K562 (cell line): ENCODE measurements around the gene RPS6KA4. TPM values are rescaled to one million over a fixed set of nuclear protein-coding genes. Genes with fewer than 3 reads are reported as not detected.

Experiments used
- ATAC-seq: fragments of 200-7000 bp; cut with Tn5 transposase; 3 replicates; pipeline ENCODE4 v1.9.1; 2020; ENCODE audit warnings: moderate library complexity
- BruUV-seq: library from RNA; stranded (reverse); fragments of 400-500 nt; replicated peaks from 2 replicates; lab custom pipeline; 2021; lab: Mats Ljungman, UMichigan
- CTCF ChIA-PET: fragments of 300-600 bp; formaldehyde crosslinking; extraction: SDS; loops from one replicate; lab custom pipeline; 2021; ENCODE audit warnings: low intra/inter-chr PET ratio; lab: Yijun Ruan, JAX
- POLR2A ChIA-PET: fragments of 300-600, 350-650 bp; sonication (Branson Sonifier 250); formaldehyde crosslinking; extraction: SDS; loops from one replicate; lab custom pipeline; 2021; ENCODE audit warnings: antibody characterized with exemption, inconsistent platforms; lab: Yijun Ruan, JAX
- DNase-seq, 4 experiments: peaks; one replicate each; pipeline versions ENCODE4 v3.0.0 to v3.0.0-alpha.2; 2011 to 2018; ENCODE audit warnings: low spot score in 3 of 4, mixed read lengths in 3 of 4; ENCODE audit errors: extremely low read depth in 1 of 4
- FAIRE-seq: peaks from 2 replicates; lab custom pipeline; 2011; peaks lifted over from hg19 to GRCh38; lab: Jason Lieb, UNC
- H2AFZ ChIP-seq: 2 replicates; pipeline ENCODE4 v1.6.0; 2011; ENCODE audit warnings: low read depth, low read length, control low read depth, inconsistent platforms
- H3K27ac ChIP-seq: fragments of 200-600 bp; 3 replicates; pipeline ENCODE4 v1.8.0; 2011; ENCODE audit warnings: low read depth, mild to moderate bottlenecking, control low read depth, inconsistent platforms, low read length, moderate library complexity, mixed read lengths; ENCODE audit errors: extremely low read depth
- H3K27me3 ChIP-seq, 2 experiments: fragments of 300-600 bp in 1 of 2; 2 replicates in 1 of 2; 3 replicates in 1 of 2; pipeline versions ENCODE4 v1.6.0 to v1.8.0; 2011; ENCODE audit warnings: inconsistent platforms in 2 of 2, low read length in 2 of 2, mild to moderate bottlenecking in 1 of 2, mixed read lengths in 1 of 2, moderate library complexity in 1 of 2; ENCODE audit not compliant: control insufficient read depth in 2 of 2, insufficient read depth in 2 of 2
- H3K36me3 ChIP-seq: fragments of 300-600 bp; 3 replicates; pipeline ENCODE4 v1.8.0; 2011; ENCODE audit warnings: mild to moderate bottlenecking, low read length, inconsistent platforms; ENCODE audit not compliant: control insufficient read depth, insufficient read depth
- H3K4me1 ChIP-seq, 2 experiments: fragments of 200-600 bp in 1 of 2; replicated peaks in 1 of 2; 2 replicates in 1 of 2; 3 replicates in 1 of 2; pipeline versions ENCODE4 v1.5.1 to v1.8.0; 2011; ENCODE audit warnings: inconsistent platforms in 2 of 2, low read length in 2 of 2, mild to moderate bottlenecking in 1 of 2, mixed read lengths in 1 of 2, moderate library complexity in 1 of 2; ENCODE audit not compliant: control insufficient read depth in 2 of 2, insufficient read depth in 2 of 2
- H3K4me2 ChIP-seq: 2 replicates; pipeline ENCODE4 v1.6.1; 2011; ENCODE audit warnings: low read length, control low read depth, inconsistent platforms, mixed read lengths; ENCODE audit not compliant: insufficient read depth
- H3K4me3 ChIP-seq: fragments of 200-600 bp; sonication (generic), shearing (Covaris generic); 2 replicates; pipeline ENCODE4 v1.5.1; 2016; ENCODE audit warnings: control low read depth, inconsistent platforms
- H3K79me2 ChIP-seq: fragments of 200-600 bp; 3 replicates; pipeline ENCODE4 v1.8.0; 2011; ENCODE audit warnings: low read length, inconsistent platforms; ENCODE audit not compliant: control insufficient read depth, insufficient read depth
- H3K9ac ChIP-seq, 2 experiments: 2 replicates each; pipeline versions ENCODE4 v1.6.0 to v1.6.1; 2011; ENCODE audit warnings: low read depth in 2 of 2, low read length in 2 of 2, control low read depth in 1 of 2, inconsistent platforms in 1 of 2, mild to moderate bottlenecking in 1 of 2, mixed read lengths in 1 of 2; ENCODE audit not compliant: insufficient read depth in 1 of 2
- H3K9me1 ChIP-seq: one replicate; pipeline ENCODE4 v1.6.0; 2011; ENCODE audit warnings: inconsistent platforms, mild to moderate bottlenecking, low read length, moderate library complexity; ENCODE audit not compliant: control insufficient read depth, insufficient read depth
- H3K9me3 ChIP-seq: replicated peaks from 2 replicates; pipeline ENCODE4 v1.5.1; 2011; ENCODE audit warnings: low read depth, low read length, inconsistent platforms; ENCODE audit not compliant: control insufficient read depth, insufficient read depth
- H4K20me1 ChIP-seq: replicated peaks from 2 replicates; pipeline ENCODE4 v1.6.1; 2011; ENCODE audit warnings: low read length, inconsistent platforms, mixed read lengths; ENCODE audit not compliant: control insufficient read depth, insufficient read depth
- FUS ChIP-seq: fragments of 200-400 bp; formaldehyde crosslinking; optimal IDR thresholded peaks from 2 replicates; pipeline ENCODE3; 2017; ENCODE audit warnings: low read depth, low read length
- POLR2G ChIP-seq: fragments of 200-400 bp; formaldehyde crosslinking; IDR thresholded peaks from 2 replicates; pipeline ENCODE4 v1.6.1; 2017; ENCODE audit warnings: low read depth, mild to moderate bottlenecking, antibody characterized with exemption, low read length, moderate library complexity
- RBFOX2 ChIP-seq: fragments of 200-400 bp; formaldehyde crosslinking; IDR thresholded peaks from 2 replicates; pipeline ENCODE4 v1.6.1; 2017; ENCODE audit warnings: low read depth, mild to moderate bottlenecking, low read length, moderate library complexity
- RBM22 ChIP-seq: fragments of 200-400 bp; formaldehyde crosslinking; IDR thresholded peaks from 2 replicates; pipeline ENCODE4 v1.6.1; 2018; ENCODE audit warnings: low read length, low read depth; ENCODE audit not compliant: poor library complexity, severe bottlenecking
- SOX6 ChIP-seq: fragments of 450-650 bp; IDR thresholded peaks from 2 replicates; pipeline ENCODE4 v1.6.1; 2014; ENCODE audit warnings: mild to moderate bottlenecking
- WGBS: fragments of 100-300 bp; shearing (Covaris generic); methylation state at CpG from one replicate; pipeline ENCODE4 v1.1.6; 2016; ENCODE audit warnings: low coverage, mixed read lengths; ENCODE audit not compliant: insufficient coverage; ENCODE audit errors: missing lambda C conversion rate; 5-methylcytosine and 5-hydroxymethylcytosine counted together
- in situ Hi-C: fragments of 300-500 bp; cut with MboI; formaldehyde crosslinking; loops from 4 replicates; pipeline ENCODE4 v1.15.0; 2018; ENCODE audit warnings: inconsistent platforms, mixed read lengths
- intact Hi-C: fragments of 100-400 bp; cut with micrococcal nuclease; formaldehyde crosslinking; loops from 2 replicates; pipeline ENCODE4 v1.14.2; 2022
- polyA plus RNA-seq, 8 experiments: library from polyadenylated mRNA; depleted of rRNA in 4 of 8; stranded (reverse) in 5 of 8; unstranded in 3 of 8; fragments of >200 nt; fragmentation: Nextera tagmentation in 2 of 8; fragmentation: Illumina TruSeq in 1 of 8; extraction: Ambion mirVana in 2 of 8; extraction: Trizol in 1 of 8; gene quantifications; 2 replicates each; pipeline versions ENCODE4 v1.2.1 to v1.2.3, GENCODE V29; 2011 to 2014; ENCODE audit warnings: inconsistent platforms in 1 of 8, missing spikeins in 1 of 8
- total RNA-seq, 7 experiments: library from RNA; depleted of rRNA in 6 of 7; stranded (reverse); fragments of >200 nt in 6 of 7; fragmentation: Illumina TruSeq in 2 of 7; extraction: Trizol in 2 of 7; gene quantifications; 2 replicates each; pipeline versions ENCODE4 v1.2.1 to v1.2.3, GENCODE V29; 2011 to 2021; ENCODE audit warnings: low replicate concordance in 1 of 7

The RPS6KA4 gene
- total and polyA plus RNA-seq, 9 of the 15 experiments (the other 6 are each of a cell fraction or from before 2014, with no cell fraction given): 0.15 to 23.8 (median 9.8) TPM

DNA sequence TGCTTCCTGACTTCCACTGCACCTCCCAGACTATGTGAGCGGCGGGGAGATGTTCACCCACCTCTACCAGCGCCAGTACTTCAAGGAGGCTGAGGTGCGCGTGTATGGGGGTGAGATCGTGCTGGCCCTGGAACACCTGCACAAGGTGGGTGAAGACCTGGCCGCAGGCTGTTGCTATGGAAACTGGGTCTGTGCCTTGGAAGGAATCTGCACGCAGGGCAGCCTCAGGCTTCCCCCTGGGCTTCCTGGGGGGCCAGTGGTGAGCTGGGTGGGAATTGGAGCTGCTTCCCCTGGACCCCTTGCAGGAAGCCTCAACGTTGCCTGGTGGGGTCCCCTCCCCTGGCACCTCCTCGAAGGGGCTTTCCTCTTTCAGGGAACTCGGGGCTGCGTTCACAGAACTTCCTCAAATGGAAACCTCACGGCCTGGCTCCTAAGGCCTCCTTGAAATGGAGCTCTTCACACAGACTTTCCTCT is 1.5 kb downstream of the RPS6KA4 start:
- Histone ChIP-seq H2AFZ (no peak overlapping the region), H3K79me2 (peaks cover 23% of the 10 kb centered on the region), H3K9me1 (peaks cover 3% of the 10 kb centered on the region), H3K4me3 (no peak overlapping the region), H4K20me1 (no peaks in the 10 kb centered on the region), H3K27ac (no peak overlapping the region), H3K9me3 (no peaks in the 10 kb centered on the region), H3K4me2 (no peak overlapping the region), H3K9ac (peak overlapping the region in 1 of 2 experiments; percentile 41; a peak in 2 of 4 replicates), H3K36me3 (peaks cover 51% of the 10 kb centered on the region; the same call in 2 of the 3 replicates), H3K27me3 (no peaks in the 10 kb centered on the region), H3K4me1 (peaks cover 32 to 48% of the 10 kb centered on the region in 2 experiments)
- 86% methylated on average over 13 of the region's 13 CpGs for WGBS
- ChIA-PET POLR2A (interaction anchor here (0.6 to 0.8 kb wide), 2 partner anchors 9 to 154 kb away, joined by 3 to 4 read pairs; no protein-coding TSS in a partner anchor), CTCF (interaction anchor here (0.7 kb wide), 1 partner anchor 290 kb away, joined by 4 read pairs; no protein-coding TSS in a partner anchor)
- no TSS peak for BruUV-seq
- TF ChIP-seq RBFOX2: 0 out of 2 replicates have a peak, but pooled peaks have one; percentile 21
- no peak for TF ChIP-seq FUS
- intact Hi-C loops: no loop called here
- in situ Hi-C loops: no loop called here
- no peak for FAIRE-seq
- DNase-seq: no peak
- no peak for ATAC-seq

DNA sequence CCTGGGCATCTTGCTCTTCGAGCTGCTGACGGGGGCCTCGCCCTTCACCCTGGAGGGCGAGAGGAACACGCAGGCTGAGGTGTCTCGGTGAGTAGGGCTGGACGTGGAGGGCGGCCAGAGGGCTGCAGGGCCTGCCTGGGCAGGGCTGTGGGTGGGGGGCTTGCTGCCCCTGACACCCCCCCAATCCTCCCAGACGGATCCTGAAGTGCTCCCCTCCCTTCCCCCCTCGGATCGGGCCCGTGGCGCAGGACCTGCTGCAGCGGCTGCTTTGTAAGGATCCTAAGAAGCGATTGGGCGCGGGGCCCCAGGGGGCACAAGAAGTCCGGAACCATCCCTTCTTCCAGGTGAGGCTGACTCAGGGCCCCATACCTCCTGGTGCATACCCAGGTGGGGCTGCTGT is 2.7 kb downstream of the RPS6KA4 start:
- no TSS peak for BruUV-seq
- FAIRE-seq: no peak
- no peak overlapping the region for H3K4me2 ChIP-seq
- H2AFZ ChIP-seq: no peak overlapping the region
- ATAC-seq: no peak
- no peak overlapping the region for H3K9ac ChIP-seq
- no peak overlapping the region for H3K4me3 ChIP-seq
- H3K79me2 ChIP-seq: peaks cover 21% of the 10 kb centered on the region
- peaks cover 59% of the 10 kb centered on the region; the same call in 2 of the 3 replicates for H3K36me3 ChIP-seq
- in situ Hi-C loops (no loop called here), intact Hi-C loops (no loop called here)
- no peaks in the 10 kb centered on the region for H4K20me1 ChIP-seq
- peaks cover 23 to 40% of the 10 kb centered on the region in 2 experiments for H3K4me1 ChIP-seq
- no peaks in the 10 kb centered on the region for H3K9me3 ChIP-seq
- peaks cover 2% of the 10 kb centered on the region for H3K9me1 ChIP-seq
- H3K27ac ChIP-seq: no peak overlapping the region
- WGBS: 99% methylated on average over 9 of the region's 18 CpGs
- TF ChIP-seq RBFOX2 (peak; percentile 48; the same call in 1 of the 2 replicates), POLR2G (peak; percentile 43; the same call in 1 of the 2 replicates), SOX6 (no peak), RBM22 (peak; percentile 33)
- no peak for DNase-seq
- CTCF ChIA-PET: no interaction called here
- POLR2A ChIA-PET: no interaction called here
- no peaks in the 10 kb centered on the region for H3K27me3 ChIP-seq
